Lower lobe of right lung (tissue), 2 donors: ENCODE measurements around the gene SLIT3. TPM values are rescaled to one million over a fixed set of nuclear protein-coding genes. Genes with fewer than 3 reads are reported as not detected.

Experiments used
- ATAC-seq, 2 donors: fragments of 200-7000 bp; cut with Tn5 transposase; one replicate each; pipeline ENCODE4 v1.9.1; 2020 to 2022; ENCODE audit warnings: mild to moderate bottlenecking in 2 of 2, moderate library complexity in 2 of 2
- DNase-seq: peaks from one replicate; pipeline ENCODE4 v3.0.0-alpha.2; 2020
- H3K27ac ChIP-seq: fragments of 200-600 bp; one replicate; pipeline ENCODE4 v1.8.0; 2022
- H3K27me3 ChIP-seq: fragments of 200-600 bp; one replicate; pipeline ENCODE4 v1.8.0; 2022; ENCODE audit warnings: low read depth
- H3K36me3 ChIP-seq: fragments of 200-600 bp; one replicate; pipeline ENCODE4 v1.8.0; 2022; ENCODE audit warnings: mild to moderate bottlenecking
- H3K4me1 ChIP-seq: fragments of 200-600 bp; one replicate; pipeline ENCODE4 v1.8.0; 2022
- H3K4me3 ChIP-seq: fragments of 200-600 bp; one replicate; pipeline ENCODE4 v1.8.0; 2022; ENCODE audit warnings: mild to moderate bottlenecking
- H3K9me3 ChIP-seq: fragments of 200-600 bp; one replicate; pipeline ENCODE4 v1.8.0; 2022
- CTCF ChIP-seq: fragments of 200-600 bp; IDR thresholded peaks from one replicate; pipeline ENCODE4 v1.8.0; 2022; ENCODE audit warnings: antibody characterized with exemption, mild to moderate bottlenecking
- intact Hi-C: fragments of 100-400 bp; cut with DNase I; formaldehyde crosslinking; loops from one replicate; pipeline ENCODE4 v1.11.0; 2022
- total RNA-seq: library from RNA; stranded (reverse); fragmentation: NEBNext Ultra II Directional; extraction: Animal tissue kit (Norgen Biotek cat#: 25700); gene quantifications from one replicate; pipeline ENCODE4 v1.2.1, GENCODE V29; 2021
- donor health status: DM: no; HTN: yes; CAD: no; lungs with severe emphysema.

The SLIT3 gene
- total RNA-seq, 1 donor from 2014 or later, result 48.6 TPM

GRCh38 chr5:168886157-168886556, 414.8 kb downstream of the SLIT3 start:
- Histone ChIP-seq H3K4me1 (no peaks in the 10 kb centered on the region), H3K4me3 (no peak overlapping the region), H3K27me3 (peaks cover 5% of the 10 kb centered on the region), H3K9me3 (no peaks in the 10 kb centered on the region), H3K36me3 (no peaks in the 10 kb centered on the region), H3K27ac (no peak overlapping the region)
- DNase-seq (no peak), ATAC-seq (no peak)
- intact Hi-C loops, result no loop called here
- TF ChIP-seq CTCF, result no peak

GRCh38 chr5:168885324-168886120, 415.4 kb downstream of the SLIT3 start:
- no peak for ATAC-seq
- H3K36me3 ChIP-seq, result no peaks in the 10 kb centered on the region
- no peak for DNase-seq
- no peaks in the 10 kb centered on the region for H3K9me3 ChIP-seq
- no peaks in the 10 kb centered on the region for H3K4me1 ChIP-seq
- no peak overlapping the region for H3K4me3 ChIP-seq
- no peak overlapping the region for H3K27ac ChIP-seq
- intact Hi-C loops, result no loop called here
- peaks cover 5% of the 10 kb centered on the region for H3K27me3 ChIP-seq
- TF ChIP-seq CTCF, result no peak

- Histone ChIP-seq H3K27me3 (peaks cover 5% of the 10 kb centered on the region), H3K4me3 (no peak overlapping the region), H3K4me1 (peaks cover 9% of the 10 kb centered on the region), H3K36me3 (no peaks in the 10 kb centered on the region), H3K27ac (no peak overlapping the region), H3K9me3 (no peaks in the 10 kb centered on the region)
- TF ChIP-seq CTCF, result no peak
- intact Hi-C loops, result no loop called here
- DNase-seq, result no peak
- ATAC-seq, result no peak
These were observed 416.9 kb downstream of the SLIT3 start for GRCh38 chr5:168883991-168884390.

- Histone ChIP-seq H3K4me1 (peaks cover 9% of the 10 kb centered on the region), H3K4me3 (no peak overlapping the region), H3K27ac (no peak overlapping the region), H3K9me3 (no peaks in the 10 kb centered on the region), H3K27me3 (peaks cover 5% of the 10 kb centered on the region), H3K36me3 (no peaks in the 10 kb centered on the region)
- DNase-seq (no peak), ATAC-seq (no peak)
- intact Hi-C loops, result no loop called here
- TF ChIP-seq CTCF, result no peak
These were observed 417.6 kb downstream of the SLIT3 start for GRCh38 chr5:168883281-168883741.

GRCh38 chr5:168882283-168882682, 418.7 kb downstream of the SLIT3 start:
- peaks cover 9% of the 10 kb centered on the region for H3K4me1 ChIP-seq
- no peak for ATAC-seq
- H3K36me3 ChIP-seq, result no peaks in the 10 kb centered on the region
- H3K27me3 ChIP-seq, result peaks cover 4% of the 10 kb centered on the region
- intact Hi-C loops, result no loop called here
- no peaks in the 10 kb centered on the region for H3K9me3 ChIP-seq
- no peak for TF ChIP-seq CTCF
- H3K4me3 ChIP-seq, result no peak overlapping the region
- no peak overlapping the region for H3K27ac ChIP-seq
- no peak for DNase-seq
